Right lobe of liver (tissue), 6 donors: Measurements from ENCODE around the gene CDS1. TPM values are rescaled to one million over a fixed set of nuclear protein-coding genes. Genes with fewer than 3 reads are reported as not detected.
"Not testable (repeated sequence)": the region's sequence is repeated elsewhere in the genome, so short reads cannot be mapped to it uniquely, and the experiment has no call there.

Experiments
- ATAC-seq, 4 donors: fragments of 200-7000 bp; cut with Tn5 transposase; one replicate each; pipeline ENCODE4 v1.9.1; 2020; ENCODE audit warnings: mild to moderate bottlenecking in 4 of 4, moderate library complexity in 4 of 4
- DNase-seq, 3 donors: peaks; one replicate each; pipeline ENCODE4 v3.0.0-alpha.2; 2020
- H3K27ac ChIP-seq, 3 donors: fragments of 200-600 bp; one replicate each; pipeline ENCODE4 v1.8.0; 2022
- H3K27me3 ChIP-seq, 2 donors: fragments of 200-600 bp; one replicate each; pipeline ENCODE4 v1.8.0; 2022
- H3K36me3 ChIP-seq, 4 donors: fragments of 200-600 bp; sonication (generic) in 1 of 4; one replicate each; pipeline versions ENCODE4 v1.5.1 to v1.8.0; 2017 to 2022; ENCODE audit warnings: control low read depth in 1 of 4
- H3K4me1 ChIP-seq, 4 donors: fragments of 200-600 bp; sonication (generic) in 1 of 4; one replicate each; pipeline versions ENCODE4 v1.5.1 to v1.8.0; 2017 to 2022; ENCODE audit warnings: control low read depth in 1 of 4
- H3K4me3 ChIP-seq, 3 donors: fragments of 200-600 bp; one replicate each; pipeline ENCODE4 v1.8.0; 2022
- H3K9me3 ChIP-seq, 4 donors: fragments of 200-600 bp; sonication (generic) in 1 of 4; one replicate each; pipeline versions ENCODE4 v1.5.1 to v1.8.0; 2017 to 2022; ENCODE audit warnings: control low read depth in 1 of 4
- POLR2A ChIP-seq: fragments of 450-650 bp; IDR thresholded peaks from one replicate; pipeline ENCODE4 v1.6.1; 2017; ENCODE audit warnings: antibody characterized with exemption, mild to moderate bottlenecking
- WGBS: methylation state at CpG from one replicate; pipeline ENCODE4 v1.1.6; 2018; ENCODE audit warnings: low coverage, low lambda C conversion rate; ENCODE audit not compliant: insufficient coverage; ENCODE audit errors: missing lambda C conversion rate; 5-methylcytosine and 5-hydroxymethylcytosine counted together
- intact Hi-C, 2 donors: fragments of 100-400 bp; cut with DNase I; formaldehyde crosslinking; loops; one replicate each; pipeline versions ENCODE4 v1.11.2 to v1.14.1; 2022
- total RNA-seq, 6 experiments: library from RNA; depleted of rRNA in 2 of 6; stranded (reverse); fragments of >200 nt in 2 of 6; fragmentation: NEBNext Ultra II Directional in 3 of 6; extraction: Animal tissue kit (Norgen Biotek cat#: 25700) in 3 of 6; gene quantifications; one replicate each; pipeline versions ENCODE4 v1.1.0 to v1.2.4, GENCODE V29; 2016 to 2023
- TF ChIP-seq, protein P1 (sequence below), 4 donors: fragments of 200-600 bp in 3 of 4; fragments of 450-650 bp in 1 of 4; IDR thresholded peaks; one replicate each; pipeline versions ENCODE4 v1.5.1 to v1.8.0; 2016 to 2022; ENCODE audit warnings: antibody characterized with exemption in 4 of 4, mild to moderate bottlenecking in 2 of 4
- donor health status: DM: no; HTN: yes; CAD: no.
- donor health status: DM: no; HTN: no; CAD: no.
- donor health status: DM: no; HTN: no; CAD: no.
- donor health status: DM: no; HTN: yes; CAD: no.
- donor health status: DM: no; HTN: yes; CAD: no.

CDS1 gene
- total RNA-seq, 6 experiments from 2014 or later: 0.06 to 11.2 (median 0.45) TPM

DNA sequence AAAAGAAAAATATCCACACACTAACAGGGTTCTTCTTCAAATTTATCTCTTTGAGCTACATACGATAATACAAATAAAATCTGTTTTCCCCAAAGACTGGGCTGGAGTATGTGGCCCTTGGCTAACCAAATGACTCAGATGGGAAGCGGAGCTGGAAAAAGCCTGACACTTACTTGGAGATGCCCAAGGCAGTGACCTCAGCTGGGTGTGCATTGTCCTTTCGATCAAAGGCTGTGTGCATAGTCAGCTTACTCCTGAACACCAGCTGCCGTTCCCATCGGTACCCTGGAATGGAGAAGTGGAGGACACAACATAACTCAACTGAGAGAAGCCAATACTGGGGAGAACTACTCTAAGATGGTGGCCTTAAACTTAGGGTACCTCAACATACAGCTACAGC is 95.1 kb downstream of the CDS1 start:
- DNase-seq (no peak), ATAC-seq (no peak)
- H3K27me3 ChIP-seq: no peaks in the 10 kb centered on the region
- WGBS: 100% methylated on average over 3 of the region's 5 CpGs
- H3K9me3 ChIP-seq: no peaks in the 10 kb centered on the region
- no peak overlapping the region for H3K27ac ChIP-seq
- H3K4me3 ChIP-seq: no peak overlapping the region
- peaks cover 0 to 46% (median 16%) of the 10 kb centered on the region in 4 donors for H3K36me3 ChIP-seq
- H3K4me1 ChIP-seq: peaks cover 0 to 18% (median 0%) of the 10 kb centered on the region in 4 donors
- intact Hi-C loops: no loop called here
- TF ChIP-seq POLR2A: no peak
- TF ChIP-seq, protein P1, sequence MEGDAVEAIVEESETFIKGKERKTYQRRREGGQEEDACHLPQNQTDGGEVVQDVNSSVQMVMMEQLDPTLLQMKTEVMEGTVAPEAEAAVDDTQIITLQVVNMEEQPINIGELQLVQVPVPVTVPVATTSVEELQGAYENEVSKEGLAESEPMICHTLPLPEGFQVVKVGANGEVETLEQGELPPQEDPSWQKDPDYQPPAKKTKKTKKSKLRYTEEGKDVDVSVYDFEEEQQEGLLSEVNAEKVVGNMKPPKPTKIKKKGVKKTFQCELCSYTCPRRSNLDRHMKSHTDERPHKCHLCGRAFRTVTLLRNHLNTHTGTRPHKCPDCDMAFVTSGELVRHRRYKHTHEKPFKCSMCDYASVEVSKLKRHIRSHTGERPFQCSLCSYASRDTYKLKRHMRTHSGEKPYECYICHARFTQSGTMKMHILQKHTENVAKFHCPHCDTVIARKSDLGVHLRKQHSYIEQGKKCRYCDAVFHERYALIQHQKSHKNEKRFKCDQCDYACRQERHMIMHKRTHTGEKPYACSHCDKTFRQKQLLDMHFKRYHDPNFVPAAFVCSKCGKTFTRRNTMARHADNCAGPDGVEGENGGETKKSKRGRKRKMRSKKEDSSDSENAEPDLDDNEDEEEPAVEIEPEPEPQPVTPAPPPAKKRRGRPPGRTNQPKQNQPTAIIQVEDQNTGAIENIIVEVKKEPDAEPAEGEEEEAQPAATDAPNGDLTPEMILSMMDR (IDR thresholded peaks at IDR 0.05): no peak

DNA sequence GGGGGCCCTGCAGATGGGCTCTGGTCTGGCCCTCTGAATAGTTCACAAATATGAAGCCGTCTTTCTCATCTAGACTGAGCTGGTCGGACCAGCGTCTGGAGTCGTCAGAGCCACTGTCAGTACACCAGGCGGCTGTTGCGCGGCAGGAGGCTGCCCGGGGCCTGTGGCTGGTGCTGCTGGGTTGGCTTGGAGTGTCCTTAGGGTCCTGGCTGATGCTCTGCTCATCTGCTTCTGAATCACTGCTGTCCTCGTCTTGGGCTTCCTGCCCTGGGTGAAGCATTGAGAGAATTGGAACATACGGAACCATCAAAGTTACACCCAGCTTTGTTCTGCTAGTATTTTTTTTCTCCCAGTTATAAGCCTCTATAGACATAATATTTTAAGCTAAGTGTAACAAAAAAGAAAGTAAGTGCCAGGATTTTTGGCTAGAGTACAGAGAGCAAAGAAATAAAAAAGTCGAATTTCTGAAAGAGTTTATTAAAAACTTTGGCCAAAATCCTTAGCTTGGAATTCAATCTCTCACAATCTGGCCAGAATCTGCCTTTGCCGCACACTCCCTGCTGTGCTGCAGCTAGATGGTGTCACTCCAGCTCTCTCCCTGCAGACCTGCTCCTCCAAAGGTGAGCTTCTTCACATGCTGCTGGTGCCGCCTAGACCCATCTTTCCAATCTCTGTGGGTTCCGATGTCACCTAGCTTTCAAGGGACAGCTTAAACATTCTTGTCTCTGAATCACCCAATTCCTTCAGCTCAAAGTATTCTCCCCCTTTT is 96.2 kb downstream of the CDS1 start:
- ATAC-seq (peak in 1 of 4 donors; percentile 41), DNase-seq (no peak)
- Histone ChIP-seq H3K4me1 (peaks cover 0 to 27% (median 0%) of the 10 kb centered on the region in 4 donors), H3K27me3 (no peaks in the 10 kb centered on the region), H3K36me3 (peaks cover 0 to 55% (median 21%) of the 10 kb centered on the region in 4 donors), H3K27ac (no peak overlapping the region), H3K9me3 (no peaks in the 10 kb centered on the region), H3K4me3 (no peak overlapping the region)
- WGBS: 94% methylated on average over 6 of the region's 14 CpGs
- TF ChIP-seq, protein P1 (IDR thresholded peaks at IDR 0.05): no peak
- no peak for TF ChIP-seq POLR2A
- intact Hi-C loops: no loop called here

GRCh38 chr4:84680956-84681355 is 98.0 kb downstream of the CDS1 start:
- 92% methylated on average over 2 of the region's 4 CpGs for WGBS
- H3K4me3 ChIP-seq: no peak overlapping the region
- ATAC-seq (no peak), DNase-seq (no peak)
- H3K4me1 ChIP-seq: peaks cover 0 to 27% (median 0%) of the 10 kb centered on the region in 4 donors
- H3K9me3 ChIP-seq: no peaks in the 10 kb centered on the region
- TF ChIP-seq, protein P1 (IDR thresholded peaks at IDR 0.05): no peak
- H3K27ac ChIP-seq: no peak overlapping the region
- intact Hi-C loops: no loop called here
- no peaks in the 10 kb centered on the region for H3K27me3 ChIP-seq
- peaks cover 0 to 52% (median 21%) of the 10 kb centered on the region in 4 donors for H3K36me3 ChIP-seq

GRCh38 chr4:84681486-84682274 is 98.8 kb downstream of the CDS1 start:
- WGBS: 51% methylated on average over 2 of the region's 2 CpGs
- ATAC-seq: peak; percentile 52 to 72 (median 68)
- intact Hi-C loops: no loop called here
- no peak for TF ChIP-seq POLR2A
- TF ChIP-seq, protein P1 (IDR thresholded peaks at IDR 0.05): no peak
- peaks cover 0 to 46% (median 21%) of the 10 kb centered on the region in 4 donors for H3K36me3 ChIP-seq
- H3K27me3 ChIP-seq: no peaks in the 10 kb centered on the region
- H3K27ac ChIP-seq: no peak overlapping the region
- no peak for DNase-seq
- H3K4me1 ChIP-seq: peaks cover 0 to 27% (median 0%) of the 10 kb centered on the region in 4 donors
- H3K9me3 ChIP-seq: no peaks in the 10 kb centered on the region
- no peak overlapping the region for H3K4me3 ChIP-seq

DNA sequence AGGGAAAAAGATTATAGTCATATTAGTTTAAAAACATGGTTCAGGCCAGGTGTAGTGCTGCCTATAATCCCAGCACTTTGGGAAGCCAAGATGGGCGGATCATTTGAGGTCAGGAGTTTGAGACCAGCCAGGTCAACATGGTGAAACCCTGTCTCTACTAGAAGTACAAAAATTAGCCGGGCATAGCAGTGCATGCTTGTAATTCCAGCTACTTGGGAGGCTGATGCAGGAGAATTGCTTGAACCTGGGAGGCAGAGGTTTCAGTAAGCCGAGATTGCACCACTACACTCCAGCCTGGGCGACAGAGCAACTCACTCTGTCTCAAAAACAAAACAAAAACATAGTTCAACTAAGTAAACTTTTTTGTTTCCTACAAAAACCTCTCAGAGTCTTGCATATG is 99.7 kb downstream of the CDS1 start:
- Histone ChIP-seq H3K4me1 (peaks cover 0 to 27% (median 0%) of the 10 kb centered on the region in 4 donors), H3K36me3 (peaks cover 0 to 36% (median 14%) of the 10 kb centered on the region in 4 donors), H3K27ac (peak overlapping the region in 1 of 3 donors; percentile 5)
- H3K4me3 ChIP-seq, DNase-seq, H3K9me3 ChIP-seq, intact Hi-C loops, H3K27me3 ChIP-seq: not testable (repeated sequence)
- no CpG with 5 or more reads among the region's 4 CpGs for WGBS
- peak in 1 of 4 donors; percentile 6 for ATAC-seq
